Activated T-helper 9 cell treated with anti-CD3 and anti-CD28 coated beads, Interleukin-2, amount 50 U/mL, for 16 hours (primary cell): ENCODE results near the gene DDX1.
"Not testable (repeated sequence)": the region's sequence is repeated elsewhere in the genome, so short reads cannot be mapped to it uniquely, and the experiment has no call there.

Experiments used
- DNase-seq: peaks from one replicate; pipeline ENCODE4 v3.0.0-alpha.2; 2020; ENCODE audit warnings: low read depth

DDX1 gene

DNA sequence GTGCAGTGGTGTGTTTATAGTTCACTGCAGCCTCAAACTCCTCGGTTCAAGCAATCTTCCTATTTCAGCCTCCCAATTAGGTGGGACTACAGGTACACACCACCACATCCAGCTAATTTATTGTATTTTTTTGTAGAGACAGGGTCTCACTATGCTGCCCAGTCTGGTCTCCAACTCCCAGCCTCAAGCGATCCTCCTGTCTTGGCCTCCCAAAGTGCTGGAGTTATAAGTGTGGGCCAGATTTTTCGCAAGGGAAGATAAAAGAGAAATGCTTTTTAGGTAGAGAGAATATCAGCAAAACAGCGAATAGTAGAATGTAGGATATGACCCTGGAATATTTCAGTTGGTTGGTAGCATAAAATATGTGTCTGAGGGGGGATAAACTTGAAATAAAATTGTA is 4.3 kb downstream of the DDX1 start:
- no peak for DNase-seq

DNA sequence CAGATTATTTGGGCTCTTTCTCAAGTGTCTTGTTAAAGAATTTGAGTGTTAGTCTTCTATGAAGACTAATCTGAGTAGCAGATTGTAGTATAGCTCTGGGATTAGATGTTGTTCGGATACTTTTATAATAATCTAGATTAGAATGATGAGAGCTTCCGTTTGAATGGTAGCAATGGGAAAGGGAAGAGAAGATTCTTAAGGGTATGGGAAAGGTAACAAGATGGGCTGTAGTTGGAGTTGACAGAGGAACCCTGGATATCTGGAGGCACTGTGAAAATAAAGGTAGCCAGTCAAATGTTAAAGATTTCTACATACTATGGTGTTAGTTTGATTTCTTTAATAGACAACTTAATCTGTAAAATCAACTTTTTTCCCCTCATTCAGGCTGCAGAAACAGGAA is 4.7 kb downstream of the DDX1 start:
- DNase-seq = no peak

DNA sequence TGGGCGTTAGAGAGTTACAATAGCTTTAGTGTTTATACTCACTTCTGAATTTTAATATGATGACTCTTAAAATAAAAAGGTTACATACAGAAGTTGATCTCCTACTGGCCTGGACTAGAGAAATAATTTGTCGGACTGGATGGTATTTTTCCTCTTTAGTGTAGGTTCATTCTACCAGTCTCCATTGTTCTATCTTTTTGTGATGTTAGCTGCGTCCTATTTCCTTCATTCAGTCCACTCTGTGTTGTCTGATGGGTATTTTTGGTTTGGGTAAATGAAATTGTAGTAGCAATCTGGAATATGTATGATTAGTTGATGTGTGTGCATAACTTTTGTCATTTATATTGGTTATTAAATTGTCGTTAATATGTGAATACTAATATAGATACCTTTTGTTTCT is 5.3 kb downstream of the DDX1 start:
- DNase-seq = no peak

DNA sequence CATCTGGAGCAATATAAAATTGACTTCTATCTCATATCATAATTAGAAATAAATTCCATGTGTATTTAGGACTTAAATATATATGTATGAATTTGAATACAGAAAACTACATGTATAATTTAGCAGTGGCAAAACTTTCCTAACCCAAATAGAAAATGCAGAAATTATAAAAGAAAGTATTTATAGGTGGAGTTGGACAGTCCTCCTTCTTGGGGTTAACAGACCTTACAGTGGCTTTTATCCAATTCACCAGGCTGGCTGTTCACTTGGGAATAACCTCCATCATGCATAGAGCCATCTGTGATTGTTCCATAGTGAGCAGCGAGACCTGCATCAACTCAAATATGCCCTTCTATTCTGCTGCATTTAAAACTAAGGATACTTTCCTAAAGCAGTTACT is 8.3 kb downstream of the DDX1 start:
- DNase-seq = no peak

DNA sequence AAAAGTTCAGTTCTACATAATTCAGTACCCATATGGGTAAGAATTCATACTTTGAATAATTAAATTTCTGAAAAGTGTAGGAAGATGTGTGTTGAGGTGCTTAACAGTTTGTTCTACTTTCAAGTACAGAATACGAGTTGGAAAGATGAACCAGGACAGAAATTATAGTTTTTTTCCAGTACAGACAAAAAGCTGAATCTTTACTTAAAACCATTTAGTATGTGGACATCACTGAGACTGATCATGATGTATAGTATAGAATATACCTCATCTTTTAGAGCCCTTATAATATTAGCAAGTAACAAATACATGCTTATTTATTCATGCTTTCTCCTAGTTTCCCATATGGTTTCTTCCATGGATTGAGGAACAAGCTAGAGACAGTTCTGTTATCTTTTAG is 10.0 kb downstream of the DDX1 start:
- no peak for DNase-seq

DNA sequence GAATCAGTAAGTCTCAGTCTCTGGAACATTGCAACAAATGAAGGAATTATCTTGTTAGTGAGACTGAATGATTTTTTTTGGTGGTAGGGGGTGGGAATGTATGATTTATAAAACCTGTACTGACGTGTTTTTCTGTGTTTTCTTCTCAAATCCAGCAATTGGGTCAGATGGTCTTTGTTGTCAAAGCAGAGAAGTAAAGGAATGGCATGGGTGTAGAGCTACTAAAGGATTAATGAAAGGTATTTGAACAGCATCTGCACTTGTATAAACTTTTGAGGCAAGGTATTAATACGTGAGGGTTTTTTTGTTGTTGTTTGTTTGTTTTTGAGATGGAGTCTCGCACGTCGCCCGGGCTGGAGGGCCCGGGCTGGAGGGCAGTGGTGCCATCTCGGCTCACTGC is 10.7 kb downstream of the DDX1 start:
- no peak for DNase-seq

DNA sequence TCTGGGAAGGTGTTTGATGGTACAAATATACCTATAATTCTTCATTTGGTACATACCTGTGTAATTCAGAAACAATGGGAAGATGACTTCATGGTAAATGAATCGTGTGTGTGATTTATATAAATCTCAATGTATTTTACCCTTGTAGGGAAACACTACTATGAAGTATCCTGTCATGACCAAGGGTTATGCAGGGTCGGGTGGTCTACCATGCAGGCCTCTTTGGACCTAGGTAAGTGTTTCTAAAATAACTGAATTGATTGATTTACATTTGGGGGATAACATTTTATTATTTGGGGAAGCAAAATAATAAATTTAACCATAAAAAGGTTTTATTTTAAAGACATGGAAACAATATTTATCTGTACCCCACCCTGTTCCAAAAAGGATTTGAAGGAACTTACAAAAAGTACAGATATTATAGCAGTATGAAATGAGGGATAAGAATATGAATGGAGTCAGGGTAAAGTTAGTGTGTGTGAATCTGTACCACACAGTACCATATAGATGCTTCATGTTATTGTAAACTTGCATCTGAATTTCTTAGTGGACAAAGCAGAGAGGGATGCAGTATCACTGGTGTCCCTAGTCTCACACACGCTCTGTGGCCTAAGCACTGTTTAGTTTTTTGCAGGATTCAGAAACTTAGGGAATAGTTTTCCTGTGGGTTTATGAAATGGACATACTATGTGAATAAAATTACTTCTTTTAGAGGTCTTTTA is 11.5 kb downstream of the DDX1 start:
- DNase-seq = no peak

DNA sequence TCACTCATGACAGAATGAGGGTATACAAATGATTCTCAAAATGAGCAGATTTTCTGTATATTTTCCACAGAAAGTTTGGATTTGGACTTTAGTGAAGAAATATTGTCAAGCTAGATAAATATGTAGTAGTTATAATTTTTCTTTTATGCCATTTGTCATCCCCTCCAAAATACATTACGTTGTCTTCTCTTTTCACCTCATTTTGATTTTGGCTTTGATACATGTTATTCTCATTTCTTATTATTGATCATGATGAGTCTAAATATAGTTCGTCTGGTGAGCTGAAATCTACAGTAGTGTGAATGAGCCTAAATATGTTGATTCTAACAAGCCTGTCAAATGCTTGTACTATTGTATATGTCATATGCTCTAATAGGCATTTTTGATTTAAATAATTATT is 12.3 kb downstream of the DDX1 start:
- no peak for DNase-seq

DNA sequence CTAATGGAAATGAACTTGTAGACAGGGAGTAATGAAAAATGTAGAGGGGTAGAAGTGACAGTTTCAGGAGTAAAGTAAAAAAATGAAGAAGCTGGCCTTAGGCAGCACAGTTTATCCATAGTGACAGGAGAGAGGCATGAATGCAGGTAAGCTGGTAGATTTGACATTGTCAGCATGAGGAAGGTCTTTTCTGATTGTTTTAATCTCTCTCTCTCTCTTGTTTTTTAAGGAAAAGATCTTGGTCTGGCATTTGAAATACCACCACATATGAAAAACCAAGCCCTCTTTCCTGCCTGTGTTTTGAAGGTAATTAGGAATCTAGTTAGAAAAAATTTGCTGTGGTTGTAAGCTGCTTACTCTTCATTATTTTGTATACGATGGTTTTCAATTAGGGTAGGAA is 14.1 kb downstream of the DDX1 start:
- DNase-seq = no peak

DNA sequence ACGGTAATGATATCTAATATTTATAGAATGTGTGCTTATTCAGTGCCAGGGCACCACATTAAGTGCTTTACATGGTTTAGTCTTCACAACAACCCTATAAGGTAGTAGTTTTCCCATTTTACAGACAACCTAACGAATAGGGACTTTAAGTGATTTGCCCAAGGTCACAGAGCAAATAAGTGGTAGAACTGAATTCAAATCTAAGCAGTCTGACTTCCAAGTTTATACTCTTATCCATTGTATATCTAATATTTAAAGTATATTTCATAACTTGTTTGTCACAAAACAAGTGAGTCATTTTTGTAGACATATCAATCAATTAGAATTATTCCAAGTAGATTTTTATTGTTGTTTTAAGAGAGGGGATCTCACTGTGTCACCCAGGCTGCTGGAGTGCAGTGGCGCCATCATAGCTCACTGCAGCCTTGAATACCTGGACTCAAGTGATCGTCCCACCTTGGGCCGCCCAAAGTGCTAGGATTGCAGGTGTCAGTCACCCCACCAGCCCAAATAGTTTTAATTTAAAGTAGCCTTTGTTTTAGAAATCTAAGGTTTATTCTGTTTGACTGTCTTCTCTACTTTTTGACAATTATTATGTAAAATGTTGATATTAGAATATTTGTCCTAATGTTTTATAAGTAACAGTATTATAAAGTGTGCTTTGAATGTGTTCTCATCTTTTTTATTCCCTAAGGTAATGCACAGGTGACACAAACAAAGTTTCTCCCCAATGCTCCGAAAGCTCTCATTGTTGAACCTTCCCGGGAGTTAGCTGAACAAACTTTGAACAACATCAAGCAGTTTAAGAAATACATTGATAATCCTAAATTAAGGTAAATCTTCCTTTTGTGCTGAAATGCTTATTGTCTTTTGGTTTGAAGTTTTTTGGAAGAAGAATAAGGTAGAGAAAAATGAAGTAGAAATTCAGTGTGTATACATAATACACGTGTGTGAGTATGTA is 15.1 kb downstream of the DDX1 start:
- DNase-seq = no peak

DNA sequence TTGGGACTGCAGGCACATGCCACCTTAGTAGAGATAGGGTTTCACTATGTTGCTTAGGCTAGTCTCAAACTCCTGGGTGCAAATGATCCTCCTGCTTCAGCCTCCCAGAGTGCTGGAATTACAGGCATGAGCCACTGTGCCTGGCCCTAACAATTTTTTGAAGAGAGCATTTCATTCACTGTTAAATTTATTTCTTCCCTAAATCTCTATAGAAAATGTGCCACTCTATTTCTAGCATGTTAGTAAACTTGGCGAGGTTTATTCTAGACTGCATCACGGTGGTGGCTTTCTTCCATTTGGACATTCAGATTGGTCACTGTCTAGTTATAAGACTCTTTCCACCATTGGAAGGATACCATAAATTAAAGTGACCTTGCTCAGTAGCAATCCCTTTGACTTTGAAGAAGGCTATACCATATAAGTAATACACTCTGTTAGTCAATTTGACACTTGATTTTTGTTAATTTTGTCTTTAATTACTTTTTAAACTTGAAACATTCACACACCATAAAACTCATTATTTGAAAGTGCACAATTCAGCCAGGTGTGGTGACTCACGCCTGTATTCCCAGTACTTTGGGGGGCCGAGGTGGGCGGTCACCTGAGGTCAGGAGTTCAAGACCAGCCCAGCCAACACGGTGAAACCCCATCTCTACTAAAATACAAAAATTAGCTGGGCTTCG is 16.2 kb downstream of the DDX1 start:
- DNase-seq = no peak

DNA sequence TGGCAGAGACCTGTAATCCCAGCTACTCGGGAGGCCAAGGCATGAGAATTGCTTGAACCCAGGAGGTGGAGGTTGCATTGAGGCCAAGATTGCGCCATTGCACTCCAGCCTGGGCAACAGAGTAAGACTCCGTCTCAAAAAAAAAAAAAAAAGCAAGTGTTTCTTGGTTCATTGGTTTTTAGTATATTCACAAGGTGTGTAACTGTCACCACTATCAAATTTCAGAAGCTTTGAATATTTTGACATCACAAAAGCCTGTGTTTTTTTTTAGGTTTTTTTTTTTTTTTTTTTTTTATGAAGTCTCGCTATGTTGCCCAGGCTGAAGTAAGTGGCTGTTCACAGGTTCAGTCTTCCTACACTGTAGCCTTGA is 16.7 kb downstream of the DDX1 start:
- no peak for DNase-seq

DNA sequence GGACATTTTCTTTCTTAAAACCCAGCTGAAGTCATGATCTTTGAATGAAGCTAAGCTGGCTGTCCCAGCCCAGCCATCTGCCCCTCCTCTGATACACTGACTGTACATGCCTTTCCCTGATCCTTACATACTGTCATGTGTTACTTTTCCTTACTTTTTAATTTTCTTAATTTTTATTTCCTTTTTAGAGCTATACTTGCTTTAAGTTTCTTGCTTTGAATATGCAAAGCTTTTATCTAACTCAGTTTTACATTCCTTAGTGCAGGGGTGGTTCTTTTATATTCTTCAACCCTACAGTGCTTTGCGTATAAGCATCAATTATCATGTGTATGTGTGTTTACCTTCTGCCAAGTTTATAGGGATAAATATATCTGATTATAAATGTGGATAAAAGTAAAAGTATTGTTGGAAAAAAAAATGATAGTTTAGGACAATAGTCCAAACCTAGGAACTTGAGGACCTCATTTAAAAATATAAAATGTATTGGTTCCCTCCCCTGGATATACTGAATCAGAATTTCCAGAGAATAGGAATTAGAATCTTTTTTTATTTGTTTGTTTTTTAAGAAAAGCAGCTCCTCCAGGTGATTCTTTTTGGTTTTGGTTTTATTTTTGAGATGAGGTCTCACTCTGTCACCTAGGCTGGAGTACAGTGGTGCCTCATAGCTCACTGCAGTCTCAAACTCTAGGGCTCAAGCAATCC is 17.8 kb downstream of the DDX1 start:
- DNase-seq = no peak

DNA sequence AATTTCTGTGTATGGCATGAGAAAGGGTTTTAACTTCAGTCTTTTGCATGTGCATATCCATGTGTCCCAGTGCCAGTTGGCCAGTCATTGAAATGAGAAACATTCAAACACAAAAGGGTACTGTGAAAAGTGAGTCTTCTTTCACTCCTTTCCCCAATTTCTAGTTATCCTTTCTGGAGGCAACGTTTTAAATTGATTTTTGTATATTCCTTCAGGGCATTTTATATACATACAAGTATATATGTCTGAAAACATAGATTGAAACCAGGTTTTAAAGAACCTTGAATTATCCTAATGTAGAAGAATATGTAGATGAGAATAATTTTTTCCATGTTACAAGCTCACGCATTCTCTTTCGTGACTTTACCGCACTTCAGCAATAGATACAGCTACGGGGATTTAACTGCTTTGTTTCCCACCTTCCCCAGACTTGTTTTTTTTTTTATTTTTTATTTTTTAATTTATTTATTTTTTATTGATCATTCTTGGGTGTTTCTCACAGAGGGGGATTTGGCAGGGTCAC is 18.8 kb downstream of the DDX1 start:
- no peak for DNase-seq

DNA sequence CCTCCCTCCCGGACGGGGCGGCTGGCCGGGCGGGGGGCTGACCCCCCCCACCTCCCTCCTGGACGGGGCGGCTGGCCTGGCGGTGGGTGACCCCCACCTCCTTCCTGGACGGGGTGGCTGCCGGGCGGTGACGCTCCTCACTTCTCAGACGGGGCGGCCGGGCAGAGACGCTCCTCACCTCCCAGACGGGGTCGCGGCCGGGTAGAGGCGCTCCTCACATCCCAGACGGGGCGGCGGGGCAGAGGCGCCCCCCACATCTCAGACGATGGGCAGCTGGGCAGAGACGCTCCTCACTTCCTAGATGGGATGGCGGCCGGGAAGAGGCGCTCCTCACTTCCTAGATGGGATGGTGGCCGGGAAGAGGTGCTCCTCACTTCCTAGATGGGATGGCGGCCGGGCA is 20.4 kb downstream of the DDX1 start:
- DNase-seq = not testable (repeated sequence)

DNA sequence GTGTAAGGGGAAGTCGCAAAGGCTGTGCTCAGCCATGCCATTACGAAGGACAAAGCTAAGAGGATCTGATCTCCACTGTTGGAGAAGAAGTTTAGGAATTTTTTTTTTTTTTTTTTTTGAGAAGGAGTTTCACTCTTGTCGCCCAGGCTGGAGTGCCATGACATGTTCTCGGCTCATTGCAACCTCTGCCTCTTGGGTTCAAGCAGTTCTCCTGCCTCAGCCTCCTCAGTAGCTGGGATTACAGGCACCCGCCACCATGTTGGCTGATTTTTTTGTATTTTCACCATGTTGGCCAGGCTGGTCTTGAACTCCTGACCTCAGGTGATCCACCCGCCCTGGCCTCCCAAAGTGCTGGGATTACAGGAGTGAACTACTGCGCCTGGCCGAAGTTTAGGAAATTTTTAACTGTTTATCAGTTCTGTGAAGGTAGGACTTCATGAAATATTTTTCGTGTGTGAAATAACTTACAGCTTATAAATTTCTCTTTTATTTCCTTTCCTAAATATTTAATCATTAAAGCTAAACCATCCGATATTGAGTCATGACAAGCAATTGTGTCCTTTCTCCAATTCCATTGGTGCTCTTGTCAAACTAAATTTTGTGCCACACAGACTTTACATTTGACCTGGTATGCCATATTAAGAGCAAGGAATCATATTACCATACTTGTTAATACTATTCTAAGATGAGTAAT is 22.2 kb downstream of the DDX1 start:
- DNase-seq = no peak

DNA sequence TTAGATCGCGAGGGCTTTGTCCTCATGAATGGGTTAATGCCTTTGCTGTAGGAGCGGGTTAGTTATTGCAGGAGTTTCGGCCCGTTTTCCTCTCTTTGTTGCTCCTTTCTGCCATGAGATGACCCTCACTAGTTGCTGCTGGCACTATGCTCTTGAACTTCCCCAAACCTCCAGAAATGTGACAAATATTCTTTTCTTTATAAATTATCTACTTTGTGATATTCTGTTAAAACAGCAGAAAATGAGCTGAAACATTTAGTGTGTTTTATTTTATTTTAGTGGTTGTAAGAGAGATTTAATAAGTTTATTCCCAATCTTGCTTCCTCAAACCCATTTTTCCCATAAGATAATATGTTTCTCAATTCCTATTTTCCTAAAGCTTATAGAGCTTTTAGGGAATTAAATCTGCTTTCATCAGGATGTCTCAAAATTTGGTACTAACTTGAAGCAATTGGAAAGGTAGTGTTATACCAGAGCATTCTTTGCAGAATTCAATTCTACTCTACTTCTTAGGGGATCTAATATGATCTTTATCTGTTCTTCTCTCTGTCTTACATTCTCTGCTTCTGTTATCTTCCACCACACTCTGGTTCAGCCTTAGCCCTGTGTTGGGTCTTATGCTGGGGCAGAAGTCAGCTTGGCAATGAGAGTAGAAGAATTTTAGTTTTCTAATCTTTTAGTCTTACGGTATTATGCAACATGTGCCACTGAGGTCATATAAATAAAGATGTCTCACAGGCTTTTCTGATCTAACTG is 23.1 kb downstream of the DDX1 start:
- no peak for DNase-seq

DNA sequence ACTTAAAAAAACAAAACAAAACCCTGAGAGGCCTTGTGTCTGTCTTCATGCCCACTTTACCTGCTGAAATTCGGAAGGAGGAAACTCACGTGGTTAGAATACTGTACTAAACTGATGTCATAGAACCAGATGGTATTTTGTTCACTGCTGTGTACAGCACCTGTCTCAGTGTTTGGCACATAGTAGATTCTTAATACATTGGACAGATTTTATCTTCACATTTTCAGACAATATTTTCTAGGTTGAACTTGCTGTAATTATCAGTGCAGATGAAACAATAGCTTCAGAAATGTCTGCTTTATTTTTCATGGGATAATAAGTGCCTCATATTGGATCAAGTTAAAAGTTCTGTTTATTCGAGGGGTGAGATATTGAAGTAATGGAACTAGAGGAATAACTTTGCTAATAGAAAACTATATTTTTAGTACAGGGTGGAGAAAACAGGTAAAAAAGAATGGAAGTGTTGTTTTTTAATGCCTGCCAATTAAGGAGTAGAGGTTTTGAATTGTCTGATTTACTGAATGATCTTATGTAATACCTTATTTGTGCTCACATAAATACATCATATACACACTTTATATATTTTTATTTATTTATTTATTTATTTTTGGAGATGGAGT is 23.7 kb downstream of the DDX1 start:
- no peak for DNase-seq

DNA sequence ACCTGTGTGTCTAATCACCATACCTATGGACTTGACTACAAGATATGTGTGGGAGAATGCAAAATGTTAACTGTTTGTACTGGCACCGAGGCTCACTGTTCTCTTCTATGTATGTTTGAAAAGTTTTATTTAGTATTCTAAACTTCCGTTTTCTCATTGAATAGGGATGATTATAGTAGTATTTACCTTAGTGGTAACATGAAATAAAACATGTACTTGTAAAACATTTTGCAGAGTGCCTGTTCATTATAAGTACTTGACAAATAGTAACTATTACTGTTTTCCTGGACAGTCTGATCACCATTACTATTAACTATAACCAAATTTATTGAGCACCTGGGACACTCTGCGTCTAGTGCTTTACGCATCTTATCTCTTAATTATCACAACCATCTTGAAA is 24.8 kb downstream of the DDX1 start:
- no peak for DNase-seq
